Medulla oblongata (tissue), 1 donor: ENCODE measurements around the gene AP3M1.
"Not testable (repeated sequence)": the region's sequence is repeated elsewhere in the genome, so short reads cannot be mapped to it uniquely, and the experiment has no call there.

Experiments
- DNase-seq: peaks from one replicate; pipeline ENCODE4 v3.0.0-alpha.2; 2015; ENCODE audit errors: extremely low spot score

Gene AP3M1, protein sequence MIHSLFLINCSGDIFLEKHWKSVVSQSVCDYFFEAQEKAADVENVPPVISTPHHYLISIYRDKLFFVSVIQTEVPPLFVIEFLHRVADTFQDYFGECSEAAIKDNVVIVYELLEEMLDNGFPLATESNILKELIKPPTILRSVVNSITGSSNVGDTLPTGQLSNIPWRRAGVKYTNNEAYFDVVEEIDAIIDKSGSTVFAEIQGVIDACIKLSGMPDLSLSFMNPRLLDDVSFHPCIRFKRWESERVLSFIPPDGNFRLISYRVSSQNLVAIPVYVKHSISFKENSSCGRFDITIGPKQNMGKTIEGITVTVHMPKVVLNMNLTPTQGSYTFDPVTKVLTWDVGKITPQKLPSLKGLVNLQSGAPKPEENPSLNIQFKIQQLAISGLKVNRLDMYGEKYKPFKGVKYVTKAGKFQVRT

DNA sequence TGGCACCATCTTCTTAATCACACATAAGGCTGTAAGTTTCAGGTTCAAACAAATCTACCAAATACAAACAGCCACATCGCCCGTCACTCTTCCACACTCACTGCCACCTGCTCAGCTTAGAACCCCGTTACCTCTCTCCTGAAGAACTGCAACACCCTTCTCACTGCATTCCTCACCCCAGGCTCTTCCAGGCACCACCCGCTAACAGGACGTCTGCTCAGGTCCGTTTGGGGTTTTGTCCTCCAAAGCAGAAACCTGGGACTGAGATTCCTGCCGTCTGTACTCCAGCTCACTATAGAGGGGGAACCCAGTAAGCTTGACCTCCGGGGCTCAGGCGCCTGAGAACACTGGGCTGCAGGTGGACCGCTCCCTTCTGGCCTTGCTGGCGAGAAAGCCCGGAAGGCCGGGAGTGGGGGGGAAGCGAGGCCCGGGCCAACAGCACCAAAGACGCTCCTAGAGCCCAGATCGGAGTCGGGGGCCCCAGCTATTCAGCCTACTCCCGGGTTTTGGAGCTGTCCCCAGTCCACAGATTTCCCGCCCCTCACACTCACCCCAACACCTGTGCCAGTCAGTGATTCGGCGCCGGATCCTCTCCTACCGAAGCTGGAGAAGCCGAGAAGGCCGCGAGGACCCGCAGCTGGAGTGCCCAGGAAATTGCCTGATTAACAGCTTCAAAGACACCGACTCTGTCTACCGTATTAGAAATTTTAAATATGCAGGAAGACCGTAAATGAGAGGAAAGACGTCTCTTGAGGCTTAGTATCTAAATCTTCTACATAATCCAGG is at the start of gene AP3M1:
Gene AP3M1, minus strand, starts transcription at position 625 of the 786 bp plus-strand sequence. CDS start 12,449 bp downstream, outside the sequence.
- DNase-seq, result no peak

GRCh38 chr10:74199315-74199714 is 48.7 kb upstream of the AP3M1 start:
- no peak for DNase-seq

- no peak for DNase-seq
Observed at GRCh38 chr10:74194999-74195398, 44.4 kb upstream of the AP3M1 start.

DNA sequence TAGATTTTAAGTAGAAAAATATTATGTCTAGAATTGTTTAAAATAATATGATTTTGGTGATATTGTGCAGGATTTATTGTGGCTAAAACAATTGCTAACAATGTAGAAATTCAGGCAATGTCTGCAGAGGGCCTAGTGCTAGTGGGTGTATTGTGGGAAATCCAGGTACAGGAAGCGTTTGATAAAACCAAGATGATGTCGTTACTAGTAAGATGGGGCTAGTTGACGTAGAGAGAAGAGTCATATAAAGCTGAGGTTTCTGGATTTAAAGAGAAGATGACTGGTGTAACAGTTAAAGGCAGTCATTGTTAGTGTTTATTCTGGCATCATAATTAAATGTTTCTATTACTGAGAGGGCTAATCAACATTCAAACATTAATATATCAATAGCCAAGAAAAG is 43.9 kb upstream of the AP3M1 start:
- no peak for DNase-seq

DNA sequence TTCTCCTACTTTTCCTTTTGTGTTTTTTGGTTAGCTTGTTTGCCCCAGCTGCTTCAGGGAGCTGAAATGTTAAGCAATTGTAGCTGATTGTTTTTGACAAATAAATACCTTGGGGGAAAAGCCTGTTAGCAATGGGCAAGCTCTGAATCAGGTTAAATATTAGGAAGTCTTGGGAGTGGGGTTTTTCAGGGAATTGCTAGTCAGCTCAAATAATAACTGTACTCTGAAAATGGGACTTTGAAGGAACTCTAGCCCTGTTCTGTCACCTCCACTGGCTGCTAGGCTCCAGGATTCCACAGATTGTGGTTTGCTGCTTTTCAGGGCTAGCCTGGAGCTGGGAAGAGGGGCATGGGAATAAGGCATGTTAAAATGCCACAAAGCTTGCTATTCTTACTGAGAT is 39.9 kb upstream of the AP3M1 start:
- no peak for DNase-seq

DNA sequence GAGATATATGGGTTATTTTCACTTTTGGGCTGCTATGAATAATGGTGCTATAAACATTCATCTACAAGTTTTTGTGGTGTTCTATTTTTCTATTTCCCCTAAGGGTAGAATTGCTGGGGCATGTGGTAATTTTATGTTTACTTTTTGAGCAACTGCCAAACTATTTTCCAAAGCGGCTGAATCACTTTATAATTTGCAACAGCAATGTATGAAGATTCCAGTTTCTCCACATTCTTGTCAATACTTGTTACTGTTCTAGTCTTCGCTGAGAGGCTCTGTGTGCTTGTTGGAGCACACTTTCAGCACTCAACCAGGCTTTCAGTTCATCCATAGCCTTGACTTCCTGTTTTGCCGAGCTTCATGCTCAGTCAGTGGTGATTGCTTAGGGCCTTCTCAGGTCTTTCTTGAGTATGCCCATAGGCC is 39.4 kb upstream of the AP3M1 start:
- peak; percentile 58 for DNase-seq

DNA sequence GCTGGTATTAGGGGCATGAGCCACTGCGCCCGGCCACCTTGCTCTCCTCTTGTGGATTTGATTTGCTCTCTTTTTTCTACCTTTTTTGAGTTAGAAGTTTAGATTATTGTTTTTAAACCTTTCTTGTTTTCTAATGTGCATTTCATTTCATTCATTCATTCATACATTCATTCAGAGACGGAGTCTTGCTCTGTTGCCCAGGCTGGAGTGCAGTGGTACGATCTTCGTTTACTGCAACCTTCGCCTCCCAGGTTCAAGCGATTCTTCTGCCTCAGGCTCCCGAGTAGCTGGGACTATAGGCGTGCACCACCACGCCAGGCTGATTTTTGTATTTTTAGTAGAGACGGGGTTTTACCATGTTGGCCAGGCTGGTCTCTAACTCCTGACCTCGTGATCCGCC is 38.0 kb upstream of the AP3M1 start:
- DNase-seq, result not testable (repeated sequence)

- DNase-seq, result no peak
Observed at GRCh38 chr10:74187237-74187636, 36.6 kb upstream of the AP3M1 start.

GRCh38 chr10:74186678-74187077 is 36.0 kb upstream of the AP3M1 start:
- no peak for DNase-seq

GRCh38 chr10:74179111-74179710 is 28.6 kb upstream of the AP3M1 start:
- no peak for DNase-seq

DNA sequence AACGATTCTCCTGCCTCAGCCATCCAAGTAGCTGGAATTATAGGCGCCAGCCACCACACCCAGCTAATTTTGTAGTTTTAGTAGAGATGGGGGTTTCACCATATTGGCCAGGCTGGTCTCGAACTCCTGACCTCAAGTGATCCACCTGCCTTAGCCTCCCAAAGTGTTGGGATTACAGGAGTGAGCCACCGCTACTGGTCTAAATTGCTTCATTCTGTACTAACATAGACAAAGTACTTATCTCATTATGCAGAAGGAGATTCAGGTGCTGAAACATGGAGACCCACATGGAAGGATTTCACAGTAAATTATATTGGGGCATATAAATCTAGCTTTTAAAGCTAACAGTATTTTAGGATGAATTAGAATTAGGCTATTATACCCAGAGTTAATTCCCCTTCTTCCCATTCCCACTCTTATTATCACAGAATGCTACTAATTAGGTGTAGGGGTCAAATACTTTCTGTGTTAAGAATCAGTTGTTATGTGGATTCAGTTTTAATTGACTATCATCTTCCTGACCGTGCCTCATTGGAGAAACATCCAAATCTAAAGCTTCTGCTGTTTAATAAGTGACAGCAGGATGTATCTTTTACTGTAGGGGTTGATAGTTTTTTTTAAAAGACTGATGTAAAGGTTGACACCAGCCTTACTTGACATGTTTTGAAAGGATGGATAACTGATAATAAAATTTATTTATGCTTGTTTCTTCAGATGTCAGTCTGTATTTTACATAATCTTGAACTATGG is 27.6 kb upstream of the AP3M1 start:
- no peak for DNase-seq

DNA sequence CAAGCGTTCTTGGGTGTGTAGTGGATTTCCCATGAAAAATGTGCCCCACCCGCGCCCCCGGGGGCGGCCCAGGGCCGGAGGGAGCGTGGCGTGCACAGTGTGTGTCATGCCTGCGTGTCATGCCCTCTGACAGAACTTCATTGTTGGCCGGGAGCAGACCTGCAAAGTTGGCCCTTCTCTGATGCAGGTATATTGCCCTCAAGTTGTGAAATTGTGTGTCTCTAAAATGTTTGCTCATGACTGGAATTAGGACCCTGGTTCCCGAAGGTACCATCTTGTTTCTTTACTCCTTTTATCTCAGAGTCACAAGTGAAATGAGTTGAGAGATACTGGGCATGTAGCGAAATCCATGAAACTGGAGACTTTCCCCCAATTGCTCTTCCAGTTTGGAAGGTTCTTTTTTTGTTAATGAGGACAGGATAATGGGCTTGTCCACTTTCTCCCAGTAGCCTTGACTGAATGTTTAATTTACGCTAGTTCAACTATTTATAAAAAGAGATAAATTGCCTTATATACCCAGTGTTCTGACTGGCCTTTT is 26.6 kb upstream of the AP3M1 start:
- peak; percentile 60 for DNase-seq

DNA sequence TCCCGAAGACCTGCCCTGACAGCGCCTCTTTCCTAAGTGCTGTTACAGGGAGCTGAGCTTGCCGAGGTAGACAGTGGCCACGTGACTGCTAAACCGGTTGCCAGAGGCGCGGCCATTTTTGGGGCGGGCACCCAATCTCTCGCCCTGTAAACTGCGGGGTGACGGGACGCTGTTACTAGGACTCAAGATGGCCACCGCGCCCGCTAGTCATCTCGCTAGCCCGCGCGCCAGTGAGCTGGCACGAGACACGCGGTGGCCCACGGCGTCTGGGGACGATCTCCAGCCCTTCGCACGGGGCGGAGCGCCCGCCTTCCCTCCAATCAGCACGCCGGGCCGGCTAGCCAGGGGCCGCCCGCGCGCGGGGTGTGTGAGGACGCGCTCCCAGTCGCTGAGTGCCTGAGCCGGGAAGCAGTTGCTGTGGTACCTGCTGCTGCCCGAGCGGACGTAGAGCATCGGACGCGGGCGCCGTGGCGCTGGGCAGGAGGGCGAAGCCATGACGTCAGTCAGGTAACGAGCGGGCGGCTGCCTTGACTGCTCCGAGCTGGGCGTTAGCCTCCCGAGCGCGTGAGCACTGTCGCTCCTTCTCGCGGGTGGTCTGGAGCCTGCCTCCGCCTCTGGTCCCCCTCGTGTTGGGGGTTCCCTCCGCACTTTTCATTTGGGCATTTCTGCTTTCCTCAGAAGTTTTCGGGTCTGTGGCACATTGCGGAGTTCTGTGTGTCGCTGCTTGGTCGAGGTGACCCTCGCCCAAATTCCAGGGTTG is 25.9 kb upstream of the AP3M1 start:
- DNase-seq, result peak; percentile 92

GRCh38 chr10:74175510-74176379 is 25.1 kb upstream of the AP3M1 start:
- DNase-seq, result no peak

- no peak for DNase-seq
Observed at GRCh38 chr10:74174521-74174920, 23.9 kb upstream of the AP3M1 start.

DNA sequence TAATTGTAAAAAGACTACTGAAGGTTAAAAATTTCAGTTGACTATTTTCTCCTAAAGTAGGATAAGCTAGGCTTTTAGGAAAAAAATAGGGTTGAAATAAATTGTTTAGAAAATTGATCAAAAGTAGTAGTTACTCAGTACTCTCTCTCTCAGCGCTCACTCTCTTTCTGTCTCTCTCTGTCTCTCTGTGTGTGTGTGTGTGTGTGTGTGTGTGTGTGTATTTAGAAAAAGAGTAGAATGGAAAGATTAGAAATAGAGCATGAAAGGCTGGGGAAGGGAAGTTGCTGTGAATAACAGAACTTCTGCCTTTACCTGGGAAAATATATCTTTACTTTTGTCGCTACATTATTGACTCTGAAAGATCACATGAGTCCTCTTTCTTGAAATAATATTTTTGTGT is 21.0 kb upstream of the AP3M1 start:
- no peak for DNase-seq

- no peak for DNase-seq
Observed at GRCh38 chr10:74167443-74167842, 16.8 kb upstream of the AP3M1 start.

- DNase-seq, result no peak
Observed at GRCh38 chr10:74165530-74165901, 14.9 kb upstream of the AP3M1 start.

- DNase-seq, result no peak
Observed at GRCh38 chr10:74164716-74165529, 14.3 kb upstream of the AP3M1 start.
